Astrocyte (in vitro differentiated cells and primary cell): ENCODE data around the gene ZC3H12D. TPM values are rescaled to one million over a fixed set of nuclear protein-coding genes. Genes with fewer than 3 reads are reported as not detected.

Experiments
- DNase-seq: peaks from one replicate; pipeline ENCODE4 v3.0.0-alpha.2; 2010; ENCODE audit warnings: low read depth
- FAIRE-seq: peaks from 2 replicates; lab custom pipeline; 2011; peaks lifted over from hg19 to GRCh38; lab: Jason Lieb, UNC
- H2AFZ ChIP-seq: 2 replicates; pipeline ENCODE4 v1.6.0; 2012; ENCODE audit warnings: low read depth, low read length, inconsistent platforms
- H3K27ac ChIP-seq: 2 replicates; pipeline ENCODE4 v1.5.1; 2011; ENCODE audit warnings: low read depth, low read length, inconsistent platforms
- H3K27me3 ChIP-seq: 2 replicates; pipeline ENCODE4 v1.6.0; 2011; ENCODE audit warnings: low read length, inconsistent platforms; ENCODE audit not compliant: insufficient read depth
- H3K36me3 ChIP-seq: 2 replicates; pipeline ENCODE4 v1.5.1; 2011; ENCODE audit warnings: low read length, inconsistent platforms; ENCODE audit not compliant: insufficient read depth
- H3K4me1 ChIP-seq: 2 replicates; pipeline ENCODE4 v1.5.1; 2011; ENCODE audit warnings: low read length, inconsistent platforms; ENCODE audit not compliant: insufficient read depth
- H3K4me2 ChIP-seq: 2 replicates; pipeline ENCODE4 v1.6.0; 2012; ENCODE audit warnings: low read length, inconsistent platforms
- H3K4me3 ChIP-seq: 2 replicates; pipeline ENCODE4 v1.5.1; 2011; ENCODE audit warnings: low read depth, mild to moderate bottlenecking, low read length, inconsistent platforms; ENCODE audit not compliant: insufficient read depth
- H3K79me2 ChIP-seq: 2 replicates; pipeline ENCODE4 v1.6.0; 2012; ENCODE audit warnings: mild to moderate bottlenecking, low read length, inconsistent platforms; ENCODE audit not compliant: insufficient read depth
- H3K9ac ChIP-seq: 2 replicates; pipeline ENCODE4 v1.6.0; 2012; ENCODE audit warnings: mild to moderate bottlenecking, low read length, inconsistent platforms
- H3K9me3 ChIP-seq: 2 replicates; pipeline ENCODE4 v1.5.1; 2012; ENCODE audit warnings: low read depth, mild to moderate bottlenecking, low read length, inconsistent platforms; ENCODE audit not compliant: insufficient read depth
- H4K20me1 ChIP-seq: 2 replicates; pipeline ENCODE4 v1.6.0; 2012; ENCODE audit warnings: low read length, inconsistent platforms; ENCODE audit not compliant: insufficient read depth
- H3K27ac Mint-ChIP-seq: one replicate; pipeline ENCODE4 v1.8.0; 2021; ENCODE audit warnings: mild to moderate bottlenecking, mixed read lengths; ENCODE audit not compliant: unreplicated experiment
- H3K27me3 Mint-ChIP-seq: one replicate; pipeline ENCODE4 v1.8.0; 2021; ENCODE audit warnings: low read depth, mixed read lengths; ENCODE audit not compliant: unreplicated experiment
- H3K36me3 Mint-ChIP-seq: one replicate; pipeline ENCODE4 v1.8.0; 2021; ENCODE audit warnings: low read depth, mixed read lengths; ENCODE audit not compliant: unreplicated experiment
- H3K4me1 Mint-ChIP-seq: one replicate; pipeline ENCODE4 v1.8.0; 2021; ENCODE audit warnings: low read depth, mixed read lengths; ENCODE audit not compliant: unreplicated experiment
- H3K4me3 Mint-ChIP-seq: one replicate; pipeline ENCODE4 v1.8.0; 2021; ENCODE audit warnings: mild to moderate bottlenecking, moderate library complexity, mixed read lengths; ENCODE audit not compliant: unreplicated experiment
- H3K9me3 Mint-ChIP-seq: one replicate; pipeline ENCODE4 v1.8.0; 2021; ENCODE audit warnings: mild to moderate bottlenecking, mixed read lengths; ENCODE audit not compliant: unreplicated experiment
- EZH2 ChIP-seq: IDR thresholded peaks from 2 replicates; pipeline ENCODE4 v1.6.1; 2012; ENCODE audit warnings: mild to moderate bottlenecking, low read length, inconsistent platforms; ENCODE audit not compliant: insufficient read depth
- total RNA-seq: library from RNA; stranded (reverse); gene quantifications from 2 replicates; pipeline ENCODE4 v1.2.1, GENCODE V29; 2021
- TF ChIP-seq, protein P1 (sequence below): IDR thresholded peaks from 2 replicates; pipeline ENCODE4 v1.5.1; 2011; ENCODE audit warnings: low read depth, mild to moderate bottlenecking, inconsistent platforms, low read length, moderate library complexity; ENCODE audit not compliant: insufficient read depth

ZC3H12D gene
- total RNA-seq, 1 donor from 2014 or later = 0.05 TPM

DNA sequence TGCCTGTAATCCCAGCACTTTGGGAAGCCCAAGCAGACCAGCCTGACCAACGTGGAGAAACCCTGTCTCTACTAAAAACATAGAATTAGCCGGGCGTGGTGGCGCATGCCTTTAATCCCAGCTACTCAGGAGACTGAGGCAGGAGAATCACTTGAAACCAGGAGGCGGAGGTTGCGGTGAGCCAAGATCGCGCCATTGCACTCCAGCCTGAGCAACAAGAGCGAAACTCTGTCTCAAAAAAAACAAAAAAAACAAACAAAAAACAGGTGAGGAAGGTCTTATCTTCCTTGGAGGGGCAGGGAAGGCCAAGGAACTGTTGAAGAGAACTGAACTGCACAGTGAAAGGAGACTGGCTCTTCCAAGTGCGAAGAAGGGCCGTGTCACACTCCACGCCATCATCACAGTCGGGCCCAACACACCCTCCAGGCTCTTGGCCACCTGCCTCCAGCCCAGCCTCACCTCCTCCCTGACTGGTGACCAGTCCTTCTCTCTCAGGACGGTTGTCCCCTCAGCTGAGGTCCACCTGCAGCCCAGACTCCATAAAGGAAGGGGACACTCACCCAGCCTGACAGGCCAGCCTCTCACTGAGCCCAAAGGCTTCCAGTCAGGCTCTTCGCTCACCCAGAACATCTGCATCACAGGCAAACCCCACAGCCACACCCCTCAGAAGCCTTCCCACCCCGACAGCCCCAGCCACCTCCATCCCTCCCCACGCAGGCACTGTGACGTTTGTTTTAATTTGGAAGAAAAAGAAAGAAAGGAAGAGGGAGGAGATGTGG is 4.1 kb downstream of the ZC3H12D start:
- no peak for FAIRE-seq

DNA sequence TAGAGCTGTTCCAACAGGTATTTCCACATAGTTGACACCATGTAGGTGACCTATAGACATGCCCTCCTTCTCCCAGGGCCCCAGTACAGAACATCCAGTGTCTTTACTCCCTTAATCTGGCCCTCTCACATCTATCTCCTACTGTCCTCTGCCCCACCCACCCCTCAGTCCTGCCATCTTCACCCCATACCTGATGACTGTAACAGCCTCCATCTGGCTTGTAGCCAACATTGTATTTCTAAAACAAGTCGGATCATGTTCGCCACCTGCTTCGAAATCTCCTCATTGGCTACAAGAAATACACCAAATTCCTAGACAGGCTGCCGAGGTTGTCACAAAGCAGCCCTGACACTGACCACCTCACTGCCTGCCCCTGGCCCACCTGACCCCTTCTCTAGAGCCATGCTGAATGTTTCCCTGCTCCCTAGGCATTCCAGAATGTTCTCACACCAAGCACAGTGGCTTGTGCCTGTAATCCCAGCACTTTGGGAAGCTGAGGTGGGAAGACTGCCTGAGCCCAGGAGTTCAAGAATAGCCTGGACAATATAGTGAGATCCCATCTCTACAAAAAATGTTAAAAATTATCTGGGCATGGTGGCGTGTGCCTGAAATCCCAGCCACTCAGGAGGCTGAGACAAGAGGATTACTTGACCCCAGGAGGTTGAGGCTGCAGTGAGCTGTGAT is 6.0 kb downstream of the ZC3H12D start:
- Histone ChIP-seq H3K4me1 (no peaks in the 10 kb centered on the region), H3K27me3 (peaks cover 2% of the 10 kb centered on the region), H3K9ac (no peak overlapping the region), H3K4me3 (no peak overlapping the region), H3K79me2 (no peaks in the 10 kb centered on the region), H4K20me1 (no peaks in the 10 kb centered on the region), H3K4me2 (no peak overlapping the region), H3K9me3 (no peaks in the 10 kb centered on the region), H3K27ac (no peak overlapping the region), H3K36me3 (no peaks in the 10 kb centered on the region), H2AFZ (no peak overlapping the region)
- Mint-ChIP-seq H3K4me3 (no peak overlapping the region), H3K36me3 (peaks cover 3% of the 10 kb centered on the region), H3K4me1 (peaks cover 3% of the 10 kb centered on the region), H3K9me3 (no peaks in the 10 kb centered on the region), H3K27ac (no peak overlapping the region), H3K27me3 (peaks cover 16% of the 10 kb centered on the region)
- DNase-seq (no peak), FAIRE-seq (no peak)
- no peak for TF ChIP-seq EZH2
- TF ChIP-seq, protein P1, sequence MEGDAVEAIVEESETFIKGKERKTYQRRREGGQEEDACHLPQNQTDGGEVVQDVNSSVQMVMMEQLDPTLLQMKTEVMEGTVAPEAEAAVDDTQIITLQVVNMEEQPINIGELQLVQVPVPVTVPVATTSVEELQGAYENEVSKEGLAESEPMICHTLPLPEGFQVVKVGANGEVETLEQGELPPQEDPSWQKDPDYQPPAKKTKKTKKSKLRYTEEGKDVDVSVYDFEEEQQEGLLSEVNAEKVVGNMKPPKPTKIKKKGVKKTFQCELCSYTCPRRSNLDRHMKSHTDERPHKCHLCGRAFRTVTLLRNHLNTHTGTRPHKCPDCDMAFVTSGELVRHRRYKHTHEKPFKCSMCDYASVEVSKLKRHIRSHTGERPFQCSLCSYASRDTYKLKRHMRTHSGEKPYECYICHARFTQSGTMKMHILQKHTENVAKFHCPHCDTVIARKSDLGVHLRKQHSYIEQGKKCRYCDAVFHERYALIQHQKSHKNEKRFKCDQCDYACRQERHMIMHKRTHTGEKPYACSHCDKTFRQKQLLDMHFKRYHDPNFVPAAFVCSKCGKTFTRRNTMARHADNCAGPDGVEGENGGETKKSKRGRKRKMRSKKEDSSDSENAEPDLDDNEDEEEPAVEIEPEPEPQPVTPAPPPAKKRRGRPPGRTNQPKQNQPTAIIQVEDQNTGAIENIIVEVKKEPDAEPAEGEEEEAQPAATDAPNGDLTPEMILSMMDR = no peak

More for the DNA sequence above, 4.1 kb downstream of the ZC3H12D start:
- Histone ChIP-seq H3K79me2 (no peaks in the 10 kb centered on the region), H3K9ac (no peak overlapping the region), H3K4me3 (no peak overlapping the region), H4K20me1 (no peaks in the 10 kb centered on the region), H2AFZ (no peak overlapping the region), H3K9me3 (no peaks in the 10 kb centered on the region), H3K27me3 (no peaks in the 10 kb centered on the region), H3K4me2 (no peak overlapping the region), H3K36me3 (no peaks in the 10 kb centered on the region), H3K27ac (no peak overlapping the region), H3K4me1 (peaks cover 8% of the 10 kb centered on the region)
- no peaks in the 10 kb centered on the region for H3K9me3 Mint-ChIP-seq
- H3K27me3 Mint-ChIP-seq = peaks cover 21% of the 10 kb centered on the region
- H3K4me3 Mint-ChIP-seq = no peak overlapping the region
- H3K27ac Mint-ChIP-seq = no peak overlapping the region
- peaks cover 3% of the 10 kb centered on the region for H3K36me3 Mint-ChIP-seq
- peaks cover 3% of the 10 kb centered on the region for H3K4me1 Mint-ChIP-seq
- TF ChIP-seq, protein P1 = no peak
- no peak for TF ChIP-seq EZH2
- no peak for DNase-seq
